ENCODE results near the gene MYO5B.

GRCh38 chr18:49778826-49779465 lies 416.0 kb downstream of the MYO5B start:
- TF ChIP-seq CTCF (IDR thresholded peaks at IDR 0.05; ENCODE audit: low read depth, low read length, poor library complexity, severe bottlenecking), result no peak
- TF ChIP-seq EZH2phosphoT487 (IDR thresholded peaks at IDR 0.05; ENCODE audit: borderline replicate concordance, low read length), result no peak

Data from DOHH2 (cell line).